Fibroblast of lung (primary cell): ENCODE measurements around the gene TBC1D30.
"Not testable (repeated sequence)": the region's sequence is repeated elsewhere in the genome, so short reads cannot be mapped to it uniquely, and the experiment has no call there.

ENCODE experiments used
- CTCF ChIP-seq, 2 donors: IDR thresholded peaks in 1 of 2; conservative IDR thresholded peaks in 1 of 2; 1 replicate in 1 of 2; 2 replicates in 1 of 2; pipeline ENCODE4 v1.5.1; 2011 to 2012; ENCODE audit warnings: low read length in 2 of 2, control low read depth in 1 of 2, inconsistent platforms in 1 of 2, low read depth in 1 of 2, mild to moderate bottlenecking in 1 of 2
- EZH2 ChIP-seq: IDR thresholded peaks from 2 replicates; pipeline ENCODE4 v1.5.1; 2012; ENCODE audit warnings: low read length, control low read depth, mild to moderate bottlenecking; ENCODE audit errors: missing control alignments

GRCh38 chr12:64775147-64775736 lies 49.2 kb upstream of the TBC1D30 start:
- not testable (repeated sequence) for TF ChIP-seq CTCF (conservative IDR thresholded peaks at IDR 0.05 in 1 of 2, IDR thresholded peaks at IDR 0.05 in 1 of 2; ENCODE audit: low read depth in 1 of 2, low read length in 2 of 2); EZH2
